Kidney (tissue), 14 donors: ENCODE results near the gene GPC6. TPM values are rescaled to one million over a fixed set of nuclear protein-coding genes. Genes with fewer than 3 reads are reported as not detected.

Source experiments
- DNase-seq, 5 donors: peaks; one replicate each; pipeline ENCODE4 v3.0.0-alpha.2; 2013 to 2020
- FAIRE-seq: peaks from 2 replicates; lab custom pipeline; 2012; peaks lifted over from hg19 to GRCh38; lab: Jason Lieb, UNC
- H3K27ac ChIP-seq, 2 donors: one replicate each; pipeline ENCODE4 v1.7.0; 2013; ENCODE audit warnings: low read depth in 2 of 2, low read length in 2 of 2, inconsistent platforms in 1 of 2
- H3K27me3 ChIP-seq: one replicate; pipeline ENCODE4 v1.7.1; 2013; ENCODE audit warnings: low read length, inconsistent platforms; ENCODE audit not compliant: control insufficient read depth, insufficient read depth
- H3K36me3 ChIP-seq, 3 donors: one replicate each; pipeline versions ENCODE4 v1.7.0 to v1.7.1; 2013; ENCODE audit warnings: low read length in 3 of 3, control low read depth in 1 of 3, inconsistent platforms in 1 of 3; ENCODE audit not compliant: insufficient read depth in 3 of 3, control insufficient read depth in 2 of 3
- H3K4me1 ChIP-seq, 3 donors: one replicate each; pipeline versions ENCODE4 v1.7.0 to v1.7.1; 2013; ENCODE audit warnings: low read length in 3 of 3, inconsistent platforms in 1 of 3, low read depth in 1 of 3; ENCODE audit not compliant: control insufficient read depth in 2 of 3, insufficient read depth in 2 of 3
- H3K4me3 ChIP-seq, 3 donors: one replicate each; pipeline versions ENCODE4 v1.7.0 to v1.8.1; 2013; ENCODE audit warnings: low read length in 3 of 3, control low read depth in 1 of 3, inconsistent platforms in 1 of 3
- H3K9ac ChIP-seq, 3 donors: one replicate each; pipeline versions ENCODE4 v1.7.0 to v1.7.1; 2013; ENCODE audit warnings: low read length in 3 of 3, control low read depth in 1 of 3, inconsistent platforms in 1 of 3
- H3K9me3 ChIP-seq, 3 donors: one replicate each; pipeline versions ENCODE4 v1.7.0 to v1.7.1; 2013; ENCODE audit warnings: low read length in 3 of 3, control low read depth in 1 of 3, inconsistent platforms in 1 of 3; ENCODE audit not compliant: control insufficient read depth in 2 of 3, insufficient read depth in 1 of 3
- intact Hi-C: fragments of 100-400 bp; cut with DNase I; formaldehyde crosslinking; loops from one replicate; pipeline ENCODE4 v1.11.1; 2022
- polyA plus RNA-seq: library from polyadenylated mRNA; stranded (reverse); fragments of 350-450 nt; fragmentation: Illumina TruSeq; extraction: RNeasy Lipid Tissue Mini Kit (QIAGEN cat#74804); gene quantifications from one replicate; pipeline ENCODE4 v1.2.3, GENCODE V29; 2014; ENCODE audit warnings: low read depth, low replicate concordance; ENCODE audit not compliant: insufficient read depth
- total RNA-seq: library from RNA; stranded (reverse); fragmentation: NEBNext Ultra II Directional; extraction: Animal tissue kit (Norgen Biotek cat#: 25700); gene quantifications from one replicate; pipeline ENCODE4 v1.2.1, GENCODE V29; 2021
- TF ChIP-seq, protein P1 (sequence below): IDR thresholded peaks from 3 replicates; pipeline ENCODE4 v1.5.1; 2012; ENCODE audit warnings: mild to moderate bottlenecking, moderate library complexity, borderline replicate concordance; ENCODE audit not compliant: insufficient read depth; ENCODE audit errors: extremely low read depth
- donor health status: control.
- donor health status: control.
- donor health status: control.
- donor health status: control.
- donor health status: control.
- donor health status: DM: yes; HTN: yes; CAD: no.
- donor health status: Normal renal cell carcinoma (clear cell type).

The GPC6 gene
- total and polyA plus RNA-seq, 2 donors from 2014 or later: 6.2 to 15.5 TPM

DNA sequence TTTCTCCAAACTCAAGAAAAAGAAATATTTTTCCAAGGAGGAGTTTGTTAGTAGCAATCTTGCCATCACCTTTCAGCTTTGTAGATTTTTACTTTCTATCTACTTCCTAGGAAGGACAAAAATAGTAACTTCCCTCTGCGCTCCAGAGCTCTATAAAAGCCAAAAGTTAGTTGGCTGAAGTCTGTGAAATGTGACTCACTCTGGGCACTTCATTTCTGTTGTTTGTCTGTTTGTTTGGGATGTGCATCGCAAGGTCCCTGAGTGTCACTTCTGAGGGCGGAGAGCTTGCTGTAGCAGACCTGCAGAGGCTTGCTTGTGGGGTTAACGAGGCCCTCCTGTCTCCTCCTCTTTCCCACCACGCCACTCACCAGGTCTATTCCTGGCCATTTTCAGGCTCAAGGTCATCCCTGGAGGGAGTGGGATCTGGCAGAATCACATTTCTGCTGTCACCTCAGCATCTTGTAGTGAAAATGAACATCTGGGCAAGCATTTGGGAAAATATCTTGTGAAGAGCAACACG, 307.6 kb downstream of the GPC6 start:
- Histone ChIP-seq H3K9me3 (no peaks in the 10 kb centered on the region), H3K36me3 (no peaks in the 10 kb centered on the region), H3K4me1 (no peaks in the 10 kb centered on the region), H3K27ac (no peak overlapping the region), H3K4me3 (no peak overlapping the region), H3K9ac (no peak overlapping the region), H3K27me3 (no peaks in the 10 kb centered on the region)
- no peak for DNase-seq
- TF ChIP-seq, protein P1, sequence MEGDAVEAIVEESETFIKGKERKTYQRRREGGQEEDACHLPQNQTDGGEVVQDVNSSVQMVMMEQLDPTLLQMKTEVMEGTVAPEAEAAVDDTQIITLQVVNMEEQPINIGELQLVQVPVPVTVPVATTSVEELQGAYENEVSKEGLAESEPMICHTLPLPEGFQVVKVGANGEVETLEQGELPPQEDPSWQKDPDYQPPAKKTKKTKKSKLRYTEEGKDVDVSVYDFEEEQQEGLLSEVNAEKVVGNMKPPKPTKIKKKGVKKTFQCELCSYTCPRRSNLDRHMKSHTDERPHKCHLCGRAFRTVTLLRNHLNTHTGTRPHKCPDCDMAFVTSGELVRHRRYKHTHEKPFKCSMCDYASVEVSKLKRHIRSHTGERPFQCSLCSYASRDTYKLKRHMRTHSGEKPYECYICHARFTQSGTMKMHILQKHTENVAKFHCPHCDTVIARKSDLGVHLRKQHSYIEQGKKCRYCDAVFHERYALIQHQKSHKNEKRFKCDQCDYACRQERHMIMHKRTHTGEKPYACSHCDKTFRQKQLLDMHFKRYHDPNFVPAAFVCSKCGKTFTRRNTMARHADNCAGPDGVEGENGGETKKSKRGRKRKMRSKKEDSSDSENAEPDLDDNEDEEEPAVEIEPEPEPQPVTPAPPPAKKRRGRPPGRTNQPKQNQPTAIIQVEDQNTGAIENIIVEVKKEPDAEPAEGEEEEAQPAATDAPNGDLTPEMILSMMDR: no peak
- no peak for FAIRE-seq
- intact Hi-C loops: no loop called here

GRCh38 chr13:93535251-93535650, 308.6 kb downstream of the GPC6 start:
- intact Hi-C loops: no loop called here

GRCh38 chr13:93539914-93540313, 313.3 kb downstream of the GPC6 start:
- no peak overlapping the region for H3K27ac ChIP-seq
- intact Hi-C loops: no loop called here
- no peaks in the 10 kb centered on the region for H3K4me1 ChIP-seq
- no peak overlapping the region for H3K9ac ChIP-seq
- FAIRE-seq (no peak), DNase-seq (no peak)
- TF ChIP-seq, protein P1: no peak
- H3K9me3 ChIP-seq: no peaks in the 10 kb centered on the region
- H3K27me3 ChIP-seq: no peaks in the 10 kb centered on the region
- no peaks in the 10 kb centered on the region for H3K36me3 ChIP-seq
- no peak overlapping the region for H3K4me3 ChIP-seq

More at GRCh38 chr13:93535251-93535650, 308.6 kb downstream of the GPC6 start:
- H3K27me3 ChIP-seq: no peaks in the 10 kb centered on the region
- TF ChIP-seq, protein P1: no peak
- H3K27ac ChIP-seq: no peak overlapping the region
- DNase-seq: no peak
- no peaks in the 10 kb centered on the region for H3K9me3 ChIP-seq
- FAIRE-seq: no peak
- no peaks in the 10 kb centered on the region for H3K4me1 ChIP-seq
- H3K9ac ChIP-seq: no peak overlapping the region
- H3K36me3 ChIP-seq: no peaks in the 10 kb centered on the region
- H3K4me3 ChIP-seq: no peak overlapping the region

GRCh38 chr13:93547886-93548285, 321.3 kb downstream of the GPC6 start:
- intact Hi-C loops: no loop called here
- no peaks in the 10 kb centered on the region for H3K36me3 ChIP-seq
- FAIRE-seq (no peak), DNase-seq (no peak)
- no peaks in the 10 kb centered on the region for H3K9me3 ChIP-seq
- H3K9ac ChIP-seq: no peak overlapping the region
- no peak overlapping the region for H3K27ac ChIP-seq
- TF ChIP-seq, protein P1: no peak
- H3K4me3 ChIP-seq: no peak overlapping the region
- H3K4me1 ChIP-seq: no peaks in the 10 kb centered on the region
- H3K27me3 ChIP-seq: no peaks in the 10 kb centered on the region
